T-helper 1 cell treated with Interleukin-12 subunit alpha and Interleukin-12 subunit beta and Interleukin-4 antibody, amounts not matched to agents 30 μg/mL and 1 μg/mL, for 36 hours (primary cell): ENCODE data around the gene SHANK2.

Experiments
- H3K27ac Mint-ChIP-seq: one replicate; pipeline ENCODE4 v1.8.0; 2021; ENCODE audit warnings: mild to moderate bottlenecking, mixed read lengths
- H3K27me3 Mint-ChIP-seq: one replicate; pipeline ENCODE4 v1.8.0; 2021; ENCODE audit warnings: low read depth, mixed read lengths
- H3K36me3 Mint-ChIP-seq: one replicate; pipeline ENCODE4 v1.8.0; 2021; ENCODE audit warnings: low read depth, mixed read lengths
- H3K4me1 Mint-ChIP-seq: one replicate; pipeline ENCODE4 v1.8.0; 2021; ENCODE audit warnings: low read depth, mixed read lengths
- H3K4me3 Mint-ChIP-seq: one replicate; pipeline ENCODE4 v1.8.0; 2021; ENCODE audit warnings: mild to moderate bottlenecking, moderate library complexity, mixed read lengths
- H3K9me3 Mint-ChIP-seq: one replicate; pipeline ENCODE4 v1.8.0; 2021; ENCODE audit warnings: mixed read lengths

SHANK2 gene

DNA sequence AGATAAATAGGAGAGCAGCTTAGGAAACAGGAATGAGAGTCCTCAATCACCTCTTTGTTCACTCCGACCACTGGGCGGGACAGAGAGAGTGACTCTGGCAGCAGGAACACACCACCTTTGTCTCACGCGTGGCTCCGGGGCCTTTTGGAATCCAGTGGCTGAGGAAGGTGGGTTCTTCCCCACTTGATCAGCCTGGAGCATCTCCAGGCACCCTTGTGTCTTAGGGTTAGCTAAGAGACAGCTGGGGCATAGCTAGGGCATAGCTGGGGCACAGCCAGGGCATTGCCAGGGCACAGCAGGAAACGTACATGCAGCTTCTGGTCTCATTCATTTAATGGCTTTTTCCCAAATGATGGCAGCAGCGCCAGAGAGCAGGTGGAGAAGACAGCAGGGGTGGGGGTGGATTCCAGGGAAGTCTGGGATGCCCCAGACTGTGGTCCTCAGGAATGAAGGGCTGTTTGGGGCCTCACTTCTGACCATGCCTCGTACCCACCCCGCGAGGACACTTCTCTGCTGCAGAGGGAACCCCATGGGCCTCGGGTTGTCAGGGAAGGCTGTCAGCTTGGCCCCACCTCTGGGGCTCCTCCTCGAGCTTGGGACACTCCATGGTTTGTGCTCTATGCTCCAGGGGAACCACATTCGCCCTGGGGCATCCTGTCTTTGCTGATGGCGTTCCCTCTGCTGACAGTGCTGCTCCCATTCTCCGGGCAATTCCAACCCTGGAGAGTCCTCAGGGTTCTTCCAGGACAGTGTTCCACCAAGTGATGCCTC is 30.4 kb upstream of the SHANK2 start:
- Mint-ChIP-seq H3K36me3 (no peaks in the 10 kb centered on the region), H3K4me3 (no peak overlapping the region), H3K9me3 (no peaks in the 10 kb centered on the region), H3K27me3 (no peaks in the 10 kb centered on the region), H3K27ac (no peak overlapping the region), H3K4me1 (no peaks in the 10 kb centered on the region)

DNA sequence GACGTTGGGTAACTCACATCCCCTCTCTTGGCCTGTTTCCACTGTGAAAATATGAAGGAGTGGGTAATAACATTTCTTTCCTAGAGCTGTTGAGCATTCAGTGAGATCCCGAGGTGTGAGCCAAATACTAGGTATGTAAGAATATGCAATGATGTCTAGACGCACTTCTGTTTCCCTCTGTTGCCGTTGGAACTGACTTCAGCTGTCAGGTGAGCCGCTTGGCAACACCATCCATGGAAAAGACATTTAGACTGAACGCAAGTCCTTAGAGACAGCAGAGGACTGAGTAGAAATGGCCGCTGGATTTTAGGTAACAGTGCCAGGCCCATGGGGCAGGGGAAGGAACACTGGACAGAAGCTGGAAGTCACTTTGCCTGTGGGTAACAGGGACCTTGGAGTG is 29.5 kb upstream of the SHANK2 start:
- Mint-ChIP-seq H3K27me3 (no peaks in the 10 kb centered on the region), H3K27ac (no peak overlapping the region), H3K9me3 (no peaks in the 10 kb centered on the region), H3K4me3 (no peak overlapping the region), H3K4me1 (no peaks in the 10 kb centered on the region), H3K36me3 (no peaks in the 10 kb centered on the region)

DNA sequence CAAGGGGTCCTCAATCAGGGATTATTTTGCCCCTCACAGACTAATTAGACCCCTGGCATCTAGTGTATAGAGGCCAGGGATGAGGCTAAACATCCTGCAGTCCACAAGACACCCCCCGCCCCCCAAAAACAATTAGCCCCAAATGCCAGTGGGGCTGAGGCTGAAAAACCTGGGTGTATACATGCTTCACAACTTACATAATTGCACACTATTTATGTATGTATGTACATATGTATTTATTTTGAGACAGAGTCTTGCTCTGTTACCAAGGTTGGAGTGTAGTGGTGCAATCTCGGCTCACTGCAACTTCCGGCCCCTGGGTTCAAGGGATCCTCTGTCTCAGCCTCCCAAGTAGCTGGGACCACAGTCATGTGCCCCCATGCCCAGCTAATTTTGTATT is 28.8 kb upstream of the SHANK2 start:
- H3K36me3 Mint-ChIP-seq: no peaks in the 10 kb centered on the region
- no peak overlapping the region for H3K4me3 Mint-ChIP-seq
- H3K27me3 Mint-ChIP-seq: no peaks in the 10 kb centered on the region
- H3K27ac Mint-ChIP-seq: no peak overlapping the region
- H3K4me1 Mint-ChIP-seq: no peaks in the 10 kb centered on the region
- H3K9me3 Mint-ChIP-seq: no peaks in the 10 kb centered on the region

DNA sequence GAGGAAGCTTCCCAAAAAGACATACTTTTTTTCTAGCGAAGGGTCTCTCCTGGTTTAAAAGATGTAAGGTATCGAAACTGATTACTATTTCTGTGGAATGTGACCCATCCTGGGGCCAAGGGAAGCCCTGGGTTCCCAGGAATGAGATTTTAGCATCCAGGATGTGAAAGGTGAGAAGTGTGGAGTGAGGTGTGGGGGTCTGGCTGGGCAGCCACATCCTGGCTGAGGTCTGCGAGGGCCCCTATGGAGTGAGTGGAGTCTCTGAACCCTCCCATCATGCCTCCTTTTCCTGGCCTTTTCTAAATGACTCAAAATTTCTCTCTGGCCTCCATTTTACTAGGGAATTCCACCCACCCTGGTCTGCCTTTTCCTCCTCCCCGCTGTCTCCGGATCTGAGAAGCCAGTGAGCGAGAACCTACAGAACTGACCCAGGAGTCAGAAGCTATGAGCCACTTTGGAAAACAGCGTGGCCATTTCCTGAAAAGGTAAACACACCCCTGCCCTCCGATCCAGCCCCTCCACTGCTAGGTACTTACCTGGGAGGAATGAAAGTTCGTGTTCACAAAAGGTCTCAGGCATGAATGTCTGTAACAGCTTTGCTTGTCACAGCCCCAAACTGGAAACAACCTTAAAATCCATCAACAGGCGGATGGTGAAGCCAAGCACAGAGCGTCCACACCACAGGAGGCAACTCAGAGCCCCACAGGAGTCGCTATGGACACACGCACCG is 27.7 kb upstream of the SHANK2 start:
- Mint-ChIP-seq H3K9me3 (no peaks in the 10 kb centered on the region), H3K4me1 (no peaks in the 10 kb centered on the region), H3K4me3 (no peak overlapping the region), H3K27me3 (no peaks in the 10 kb centered on the region), H3K36me3 (no peaks in the 10 kb centered on the region), H3K27ac (no peak overlapping the region)

DNA sequence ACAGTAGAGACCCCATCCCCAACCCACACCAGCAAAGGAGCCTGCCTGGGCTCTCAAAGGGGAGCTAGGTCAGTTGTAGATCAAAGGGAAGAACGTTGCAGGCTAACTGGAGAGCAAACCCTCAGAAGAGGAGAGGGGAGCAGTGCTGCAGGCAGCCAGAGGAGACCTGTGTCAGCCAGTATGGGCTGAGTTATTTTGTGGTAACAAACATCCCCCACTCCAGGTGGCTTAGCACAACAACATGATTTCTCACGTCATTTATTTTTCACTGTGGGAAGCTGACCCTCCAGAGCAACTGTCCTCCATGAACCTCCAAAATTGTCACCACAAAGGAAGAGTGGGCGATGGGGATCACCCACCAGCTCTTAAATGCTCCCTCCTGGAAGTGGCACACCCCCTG is 19.8 kb upstream of the SHANK2 start:
- Mint-ChIP-seq H3K4me1 (no peaks in the 10 kb centered on the region), H3K4me3 (no peak overlapping the region), H3K36me3 (no peaks in the 10 kb centered on the region), H3K27me3 (no peaks in the 10 kb centered on the region), H3K9me3 (peaks cover 16% of the 10 kb centered on the region), H3K27ac (no peak overlapping the region)

- H3K4me3 Mint-ChIP-seq: no peak overlapping the region
- H3K4me1 Mint-ChIP-seq: no peaks in the 10 kb centered on the region
- H3K9me3 Mint-ChIP-seq: peaks cover 16% of the 10 kb centered on the region
- H3K27me3 Mint-ChIP-seq: peaks cover 8% of the 10 kb centered on the region
- H3K27ac Mint-ChIP-seq: no peak overlapping the region
- no peaks in the 10 kb centered on the region for H3K36me3 Mint-ChIP-seq
These were observed 17.5 kb upstream of the SHANK2 start for GRCh38 chr11:71269603-71270511.

- Mint-ChIP-seq H3K4me3 (no peak overlapping the region), H3K27ac (no peak overlapping the region), H3K36me3 (no peaks in the 10 kb centered on the region), H3K9me3 (peaks cover 10% of the 10 kb centered on the region), H3K4me1 (no peaks in the 10 kb centered on the region), H3K27me3 (peaks cover 8% of the 10 kb centered on the region)
These were observed 16.4 kb upstream of the SHANK2 start for GRCh38 chr11:71268706-71269321.

GRCh38 chr11:71267807-71268421 is 15.5 kb upstream of the SHANK2 start:
- Mint-ChIP-seq H3K4me1 (no peaks in the 10 kb centered on the region), H3K9me3 (peaks cover 1% of the 10 kb centered on the region), H3K36me3 (no peaks in the 10 kb centered on the region), H3K27me3 (peaks cover 8% of the 10 kb centered on the region), H3K4me3 (no peak overlapping the region), H3K27ac (no peak overlapping the region)

GRCh38 chr11:71266114-71266833 is 13.9 kb upstream of the SHANK2 start:
- H3K4me1 Mint-ChIP-seq: no peaks in the 10 kb centered on the region
- no peaks in the 10 kb centered on the region for H3K9me3 Mint-ChIP-seq
- peaks cover 8% of the 10 kb centered on the region for H3K27me3 Mint-ChIP-seq
- no peak overlapping the region for H3K4me3 Mint-ChIP-seq
- no peak overlapping the region for H3K27ac Mint-ChIP-seq
- H3K36me3 Mint-ChIP-seq: no peaks in the 10 kb centered on the region

DNA sequence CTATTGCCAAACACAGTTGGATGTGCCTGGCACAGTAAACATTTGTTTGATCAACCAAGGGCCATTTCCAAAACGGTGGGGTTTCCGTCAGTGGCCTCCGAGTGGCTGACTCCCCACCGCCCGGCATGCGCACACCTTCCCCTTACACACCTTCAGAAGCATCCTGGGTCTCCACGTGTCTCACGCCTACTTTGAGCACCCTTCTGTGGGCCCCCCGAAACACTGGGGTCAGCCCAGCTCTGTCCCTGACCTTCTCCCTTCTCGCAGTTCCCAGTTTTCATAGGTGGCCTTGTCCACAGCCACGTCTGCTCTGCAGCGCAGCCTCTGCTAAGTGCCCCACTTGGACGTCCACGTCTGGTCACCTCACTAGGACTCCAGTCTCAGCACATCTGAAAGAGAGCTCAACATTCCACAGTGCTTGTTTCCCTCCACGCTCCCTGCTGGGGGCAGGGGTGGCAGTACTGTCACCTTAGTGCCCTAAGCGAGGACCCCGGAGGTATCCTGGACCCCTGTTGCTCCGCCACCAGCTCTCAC is 13.2 kb upstream of the SHANK2 start:
- Mint-ChIP-seq H3K4me1 (no peaks in the 10 kb centered on the region), H3K9me3 (no peaks in the 10 kb centered on the region), H3K27me3 (peaks cover 8% of the 10 kb centered on the region), H3K27ac (no peak overlapping the region), H3K36me3 (no peaks in the 10 kb centered on the region), H3K4me3 (no peak overlapping the region)

DNA sequence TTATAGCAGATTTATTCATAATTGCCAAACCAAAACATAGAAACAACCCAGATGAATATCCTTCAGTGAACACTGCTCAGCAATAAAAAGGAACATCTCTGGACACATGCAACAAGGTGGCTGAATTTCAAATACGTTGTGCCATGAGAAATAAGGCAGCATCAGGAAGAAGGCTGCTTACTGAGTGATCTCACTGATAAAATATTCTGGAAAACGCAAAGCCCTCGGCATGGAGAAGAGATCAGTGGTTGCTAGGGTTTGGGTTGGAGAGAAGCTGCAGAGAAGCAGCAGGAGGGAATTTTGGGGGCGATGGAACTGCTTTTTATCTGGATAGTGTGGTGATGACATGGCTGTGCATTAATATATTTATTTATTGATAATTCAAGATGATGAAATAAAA is 11.0 kb upstream of the SHANK2 start:
- Mint-ChIP-seq H3K27me3 (peaks cover 8% of the 10 kb centered on the region), H3K36me3 (no peaks in the 10 kb centered on the region), H3K4me3 (no peak overlapping the region)

GRCh38 chr11:71255800-71256479 is 3.6 kb upstream of the SHANK2 start:
- H3K4me1 Mint-ChIP-seq: no peaks in the 10 kb centered on the region
- H3K9me3 Mint-ChIP-seq: peaks cover 4% of the 10 kb centered on the region
- peaks cover 27% of the 10 kb centered on the region for H3K27me3 Mint-ChIP-seq
- no peak overlapping the region for H3K27ac Mint-ChIP-seq
- no peak overlapping the region for H3K4me3 Mint-ChIP-seq
- no peaks in the 10 kb centered on the region for H3K36me3 Mint-ChIP-seq

More for the DNA sequence above, 11.0 kb upstream of the SHANK2 start:
- Mint-ChIP-seq H3K4me1 (no peaks in the 10 kb centered on the region), H3K9me3 (peaks cover 2% of the 10 kb centered on the region), H3K27ac (no peak overlapping the region)

- Mint-ChIP-seq H3K27ac (no peak overlapping the region), H3K9me3 (peaks cover 4% of the 10 kb centered on the region), H3K4me1 (no peaks in the 10 kb centered on the region), H3K27me3 (peaks cover 33% of the 10 kb centered on the region), H3K4me3 (no peak overlapping the region), H3K36me3 (no peaks in the 10 kb centered on the region)
These were observed 2.9 kb upstream of the SHANK2 start for GRCh38 chr11:71255323-71255722.
